ENCODE data around the gene KIAA1143.
A peak's percentile ranks its signal among the peaks of the same experiment; 100 is the strongest.

The KIAA1143 gene

DNA sequence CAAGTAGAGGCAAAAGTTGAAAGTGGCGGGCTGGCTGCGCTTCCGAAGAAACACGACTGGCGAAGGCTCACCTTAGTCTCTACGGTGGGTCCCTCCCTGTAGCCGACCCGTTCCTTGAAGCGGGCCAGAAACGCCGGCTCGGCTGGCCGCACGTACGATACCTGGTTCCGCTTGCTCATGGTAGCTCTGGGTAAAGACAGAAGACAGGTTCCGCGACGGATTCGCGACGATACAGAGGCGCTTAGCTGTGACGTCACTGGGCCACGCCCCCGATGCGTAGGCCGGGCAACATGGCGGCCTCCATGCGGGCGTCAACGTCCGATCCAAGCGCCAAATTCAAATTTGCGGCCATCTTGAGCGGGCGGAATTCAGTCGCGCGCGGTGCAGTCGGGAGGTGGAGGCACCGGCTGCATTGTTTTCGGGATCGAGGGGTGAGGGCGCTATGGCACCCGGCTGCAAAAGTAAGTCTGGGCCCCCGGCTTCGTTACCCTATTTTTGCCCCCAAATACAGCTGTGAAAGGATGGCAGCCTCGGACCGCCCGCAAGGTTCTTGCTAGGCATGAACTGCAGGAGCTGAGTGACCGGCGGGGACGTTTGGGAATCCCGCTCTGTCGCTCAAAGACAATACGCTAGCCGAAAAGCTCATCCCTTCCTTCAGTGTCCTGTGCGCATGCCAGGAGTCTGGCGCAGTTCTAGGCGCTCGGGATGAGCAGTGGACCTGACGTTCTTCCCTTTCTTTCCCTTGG lies at the start of gene KIAA1143, which contains the start of gene KIF15:
TSS of gene KIAA1143 (minus strand) at position 196 of the 746 bp plus-strand sequence. CDS start at position 179, 17 bp downstream.
TSS of gene KIF15 (plus strand) at position 371 of the 746 bp plus-strand sequence. CDS start at position 443, 72 bp downstream.
- TF ChIP-seq, protein P1, sequence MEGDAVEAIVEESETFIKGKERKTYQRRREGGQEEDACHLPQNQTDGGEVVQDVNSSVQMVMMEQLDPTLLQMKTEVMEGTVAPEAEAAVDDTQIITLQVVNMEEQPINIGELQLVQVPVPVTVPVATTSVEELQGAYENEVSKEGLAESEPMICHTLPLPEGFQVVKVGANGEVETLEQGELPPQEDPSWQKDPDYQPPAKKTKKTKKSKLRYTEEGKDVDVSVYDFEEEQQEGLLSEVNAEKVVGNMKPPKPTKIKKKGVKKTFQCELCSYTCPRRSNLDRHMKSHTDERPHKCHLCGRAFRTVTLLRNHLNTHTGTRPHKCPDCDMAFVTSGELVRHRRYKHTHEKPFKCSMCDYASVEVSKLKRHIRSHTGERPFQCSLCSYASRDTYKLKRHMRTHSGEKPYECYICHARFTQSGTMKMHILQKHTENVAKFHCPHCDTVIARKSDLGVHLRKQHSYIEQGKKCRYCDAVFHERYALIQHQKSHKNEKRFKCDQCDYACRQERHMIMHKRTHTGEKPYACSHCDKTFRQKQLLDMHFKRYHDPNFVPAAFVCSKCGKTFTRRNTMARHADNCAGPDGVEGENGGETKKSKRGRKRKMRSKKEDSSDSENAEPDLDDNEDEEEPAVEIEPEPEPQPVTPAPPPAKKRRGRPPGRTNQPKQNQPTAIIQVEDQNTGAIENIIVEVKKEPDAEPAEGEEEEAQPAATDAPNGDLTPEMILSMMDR (IDR thresholded peaks at IDR 0.05; ENCODE audit: insufficient read depth, low read depth, low read length, missing control alignments), result no peak
- H3K4me3 ChIP-seq (ENCODE audit: low read depth, low read length), result peak within 1 kb of the TSS; percentile 92
- peak; percentile 98 for DNase-seq (ENCODE audit: low read depth)

DNA sequence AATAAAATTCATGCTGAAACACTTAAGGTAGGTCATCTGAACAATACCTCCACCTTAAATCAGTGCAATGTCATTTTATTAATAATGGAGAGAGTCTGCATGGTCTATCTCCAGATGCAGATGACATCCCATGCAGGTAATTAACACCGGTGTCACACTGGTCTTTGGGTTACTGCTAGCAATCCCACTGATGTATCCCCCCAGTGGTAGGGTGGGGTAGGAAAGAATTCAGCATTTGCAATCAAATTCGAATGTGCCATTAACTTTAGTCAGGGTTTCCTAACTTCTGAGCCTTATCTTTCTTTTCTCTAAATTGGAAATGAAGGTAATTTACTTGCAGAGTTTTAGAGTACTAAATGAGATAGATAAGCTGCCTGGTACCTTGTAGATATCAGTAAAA lies 44.5 kb upstream of the KIAA1143 start:
- TF ChIP-seq, protein P1 (IDR thresholded peaks at IDR 0.05; ENCODE audit: insufficient read depth, low read depth, low read length, missing control alignments), result no peak
- DNase-seq (ENCODE audit: low read depth), result no peak
- no peak overlapping the region for H3K4me3 ChIP-seq (ENCODE audit: low read depth, low read length)

DNA sequence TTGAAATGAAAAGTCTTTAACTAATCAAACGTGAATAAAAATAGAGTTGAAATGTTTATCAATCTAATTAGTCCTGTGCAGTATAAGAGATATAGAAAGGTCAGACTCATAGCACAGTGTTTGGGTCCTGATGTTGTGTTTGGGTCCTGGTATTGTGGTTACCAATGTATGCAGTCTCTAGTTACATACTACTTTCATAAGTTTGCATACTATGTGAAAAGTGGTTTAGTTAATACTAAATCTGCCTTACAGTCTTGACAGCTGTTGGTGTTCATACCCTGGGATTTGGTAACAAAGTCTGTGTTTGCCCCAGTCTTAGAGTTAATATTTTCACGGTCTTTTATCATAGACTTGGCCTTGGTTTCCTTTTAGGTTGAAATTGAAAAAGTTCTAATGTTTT lies 41.9 kb upstream of the KIAA1143 start:
- H3K4me3 ChIP-seq (ENCODE audit: low read depth, low read length), result no peak overlapping the region
- TF ChIP-seq, protein P1 (IDR thresholded peaks at IDR 0.05; ENCODE audit: insufficient read depth, low read depth, low read length, missing control alignments), result no peak
- DNase-seq (ENCODE audit: low read depth), result no peak

DNA sequence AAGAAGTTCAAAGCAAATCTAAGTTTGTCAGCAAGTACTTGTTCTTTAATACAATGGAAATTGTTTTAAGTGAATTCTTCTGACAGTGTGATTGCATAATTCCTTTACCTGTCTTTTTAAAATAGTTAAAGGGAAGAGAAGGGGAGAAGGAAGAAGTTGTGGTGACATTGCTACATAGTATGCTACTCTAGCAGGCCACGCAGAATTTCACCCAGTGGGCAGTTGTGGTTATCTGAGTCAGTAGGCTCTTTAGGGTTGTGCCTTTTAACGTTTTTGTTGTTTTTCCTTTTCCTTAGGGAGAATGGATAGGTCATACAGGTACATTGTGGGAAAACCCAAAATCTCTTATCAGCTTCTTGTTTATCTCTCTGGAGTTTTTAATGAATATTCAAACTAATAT lies 40.6 kb upstream of the KIAA1143 start:
- TF ChIP-seq, protein P1 (IDR thresholded peaks at IDR 0.05; ENCODE audit: insufficient read depth, low read depth, low read length, missing control alignments), result no peak
- H3K4me3 ChIP-seq (ENCODE audit: low read depth, low read length), result no peak overlapping the region
- no peak for DNase-seq (ENCODE audit: low read depth)

DNA sequence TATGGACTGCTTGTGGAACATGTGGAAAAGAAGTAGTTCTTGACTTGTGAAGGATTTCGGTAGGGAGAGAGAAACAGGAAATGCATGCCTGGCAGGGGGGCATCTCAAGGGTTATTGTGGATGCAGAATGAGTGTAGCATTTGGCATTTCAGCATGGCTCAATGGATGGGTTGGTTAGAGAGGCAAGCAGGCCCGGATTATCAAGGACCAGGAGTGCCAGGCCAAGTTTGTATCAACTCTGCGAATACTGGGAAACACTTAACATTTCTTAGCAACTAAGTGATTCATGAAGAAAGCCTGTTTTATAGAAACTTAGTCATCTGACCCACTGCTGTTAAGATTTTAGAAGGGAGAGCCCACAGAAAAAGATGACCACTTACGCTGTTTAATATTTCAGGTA lies 33.8 kb upstream of the KIAA1143 start:
- DNase-seq (ENCODE audit: low read depth), result no peak
- TF ChIP-seq, protein P1 (IDR thresholded peaks at IDR 0.05; ENCODE audit: insufficient read depth, low read depth, low read length, missing control alignments), result no peak
- H3K4me3 ChIP-seq (ENCODE audit: low read depth, low read length), result no peak overlapping the region

DNA sequence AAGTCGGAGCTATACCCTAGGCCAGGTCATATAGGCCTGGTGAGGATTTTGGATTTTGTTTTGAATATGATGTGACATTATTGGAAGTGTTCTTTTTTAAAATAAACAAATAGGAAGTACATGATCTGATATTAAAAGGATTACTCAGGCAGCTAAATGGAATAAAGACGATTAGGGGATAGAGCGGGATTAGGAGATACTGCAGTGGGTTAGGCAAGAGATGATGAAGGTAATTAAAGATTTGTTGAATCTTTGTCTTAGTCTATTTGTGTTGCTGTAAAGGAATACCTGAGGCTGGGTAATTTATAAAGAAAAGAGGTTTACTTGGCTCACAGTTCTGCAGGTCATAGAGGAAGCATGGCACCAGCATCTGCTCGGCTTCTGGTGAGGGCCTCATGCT lies 21.5 kb upstream of the KIAA1143 start:
- H3K4me3 ChIP-seq (ENCODE audit: low read depth, low read length), result no peak overlapping the region
- DNase-seq (ENCODE audit: low read depth), result no peak
- TF ChIP-seq, protein P1 (IDR thresholded peaks at IDR 0.05; ENCODE audit: insufficient read depth, low read depth, low read length, missing control alignments), result no peak

DNA sequence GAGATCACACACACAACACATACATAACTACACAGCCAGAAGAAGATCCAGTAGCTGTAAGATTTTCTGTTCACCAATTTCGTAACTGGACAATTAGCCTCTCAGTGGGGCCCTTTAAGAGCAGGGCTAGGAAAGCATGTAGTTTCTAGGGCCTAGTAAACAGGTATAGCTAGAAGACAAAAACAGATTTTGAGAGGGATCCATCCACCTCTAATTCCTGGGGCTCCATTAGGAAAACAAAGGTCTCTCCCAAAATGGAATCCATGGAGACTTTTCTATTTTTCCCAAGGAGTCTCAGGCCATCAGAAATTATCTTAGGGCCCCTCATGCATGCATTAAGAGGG lies 10.7 kb upstream of the KIAA1143 start:
- DNase-seq (ENCODE audit: low read depth), result no peak
- H3K4me3 ChIP-seq (ENCODE audit: low read depth, low read length), result no peak overlapping the region
- TF ChIP-seq, protein P1 (IDR thresholded peaks at IDR 0.05; ENCODE audit: insufficient read depth, low read depth, low read length, missing control alignments), result no peak
